Measurements from ENCODE around the gene DGKI.

DGKI gene

DNA sequence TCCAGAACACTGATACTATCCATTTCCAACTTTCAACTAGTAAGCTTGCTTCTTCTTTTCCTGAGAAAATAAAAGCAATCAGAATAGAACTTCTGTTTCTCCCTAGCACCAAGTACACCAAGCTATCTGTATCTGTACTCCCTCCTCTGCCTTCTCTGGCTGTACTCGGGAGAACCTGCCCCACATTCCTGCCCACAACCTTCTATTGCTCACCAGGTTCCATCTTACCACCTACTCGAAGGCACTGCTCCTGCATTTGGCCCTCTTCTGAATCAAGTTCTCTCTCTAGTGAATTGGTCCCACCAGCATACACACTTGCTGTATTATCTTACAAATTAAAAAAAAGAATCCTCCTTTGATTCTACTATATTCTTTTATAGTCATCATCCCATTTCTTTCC is 333.7 kb downstream of the DGKI start:
- DNase-seq, result no peak

DNA sequence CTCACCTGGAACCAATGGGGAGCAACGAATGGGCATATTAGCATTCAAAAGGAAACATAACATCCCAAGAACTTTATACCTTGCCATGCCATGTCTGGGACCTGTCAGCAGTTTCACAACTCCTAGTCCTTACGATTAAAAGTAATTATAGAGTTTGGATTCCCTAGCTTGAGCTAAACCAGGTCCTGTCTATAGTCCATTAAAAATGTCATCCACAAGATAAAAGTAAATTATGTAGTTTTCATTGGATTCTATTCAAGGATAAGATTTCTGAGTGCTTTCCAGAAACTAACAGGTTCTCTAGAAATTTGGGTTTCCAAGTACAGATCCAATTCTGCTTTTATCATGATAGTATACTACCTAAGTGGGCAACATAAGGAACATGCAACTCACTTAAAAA is 339.7 kb downstream of the DGKI start:
- no peak for DNase-seq

DNA sequence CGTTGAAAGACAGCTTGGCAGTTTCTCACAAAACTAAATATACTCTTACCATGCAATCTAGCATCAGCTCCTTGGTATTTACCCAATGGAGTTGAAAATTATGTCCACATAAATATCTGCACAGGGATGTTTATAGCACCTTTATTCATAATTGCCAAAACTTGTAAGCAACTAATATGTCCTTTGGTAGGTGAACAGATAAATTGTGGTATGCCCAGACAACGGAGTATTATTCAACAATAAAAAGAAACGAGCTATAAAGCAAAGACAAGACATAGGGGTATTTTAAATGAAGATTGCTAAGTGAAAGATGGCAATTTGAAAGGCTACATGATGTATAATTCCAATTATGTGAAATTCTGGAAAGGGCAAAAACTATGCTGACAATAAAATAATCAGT is 340.7 kb downstream of the DGKI start:
- DNase-seq, result no peak

DNA sequence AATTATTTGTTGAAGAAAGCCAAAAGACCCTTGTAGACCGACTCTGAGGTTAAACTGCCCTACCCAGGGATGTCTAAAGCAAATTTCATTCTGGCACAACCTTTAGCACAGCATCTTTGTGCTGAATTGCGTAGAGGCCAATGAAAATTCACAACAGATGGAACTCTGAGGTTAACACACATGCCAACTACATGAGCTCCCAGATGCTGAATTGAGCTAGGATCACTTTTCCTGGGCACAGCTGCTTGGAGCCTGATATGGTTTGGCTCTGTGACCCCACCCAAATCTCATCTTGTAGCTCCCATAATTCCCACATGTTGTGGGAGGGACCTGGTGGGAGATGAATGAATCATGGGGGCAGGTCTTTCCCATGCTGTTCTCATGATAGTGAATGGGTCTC is 345.2 kb downstream of the DGKI start:
- no peak for DNase-seq

DNA sequence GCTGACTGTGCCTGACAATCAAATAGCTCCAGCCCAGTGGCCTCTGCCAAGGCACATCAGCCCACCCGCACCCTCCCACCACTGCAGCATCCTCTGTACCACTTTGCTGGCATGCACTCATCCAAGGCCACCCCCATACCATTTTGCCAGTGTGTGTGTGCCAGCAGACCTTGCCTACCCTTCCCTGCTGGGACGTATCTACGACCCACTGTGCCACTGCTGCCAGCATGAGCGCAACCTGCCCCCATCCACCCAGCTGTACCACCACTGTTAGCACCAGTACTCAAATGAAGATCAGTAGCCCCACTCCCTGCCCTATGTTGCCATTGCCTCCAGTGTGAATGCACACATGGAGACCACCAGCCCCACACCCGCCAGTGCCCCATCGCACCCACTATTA is 353.9 kb downstream of the DGKI start:
- DNase-seq, result no peak

DNA sequence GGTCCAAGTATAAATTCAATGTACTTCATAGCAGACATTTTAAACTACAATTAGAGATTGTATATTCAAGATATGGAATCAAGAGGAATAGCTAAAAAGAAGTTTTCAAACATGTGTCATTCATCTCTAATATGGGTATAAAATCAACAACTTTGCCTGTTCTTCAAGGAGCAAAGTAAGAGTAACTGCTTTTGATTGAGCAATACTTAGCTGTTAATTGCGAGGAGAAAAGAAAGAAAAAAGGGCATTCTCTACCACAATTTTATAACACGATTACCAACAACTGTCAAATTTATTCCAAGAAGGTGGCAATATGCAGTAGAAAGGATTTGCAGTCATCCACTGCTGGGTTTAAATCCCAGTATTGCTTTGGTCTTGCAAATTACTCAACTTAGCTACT is 356.9 kb downstream of the DGKI start:
- DNase-seq, result no peak

DNA sequence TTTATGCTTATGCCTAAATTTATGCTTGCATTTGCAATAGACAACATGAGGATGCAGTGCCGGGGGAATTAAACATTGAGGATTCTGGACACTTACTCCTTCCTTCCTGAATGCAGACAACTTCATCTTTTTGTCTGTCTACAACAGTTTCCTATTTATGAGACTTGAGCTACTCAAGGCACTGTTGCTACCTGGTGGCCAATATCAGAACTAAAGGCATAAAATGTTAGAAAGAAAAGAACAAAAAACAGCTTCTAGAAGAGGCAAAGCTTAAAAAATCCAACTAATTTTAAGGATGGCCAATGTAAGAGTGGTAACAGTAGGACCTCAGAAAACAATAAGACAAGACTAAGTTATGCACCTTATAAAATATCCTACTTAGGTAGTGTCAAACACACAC is 358.7 kb downstream of the DGKI start:
- no peak for DNase-seq

DNA sequence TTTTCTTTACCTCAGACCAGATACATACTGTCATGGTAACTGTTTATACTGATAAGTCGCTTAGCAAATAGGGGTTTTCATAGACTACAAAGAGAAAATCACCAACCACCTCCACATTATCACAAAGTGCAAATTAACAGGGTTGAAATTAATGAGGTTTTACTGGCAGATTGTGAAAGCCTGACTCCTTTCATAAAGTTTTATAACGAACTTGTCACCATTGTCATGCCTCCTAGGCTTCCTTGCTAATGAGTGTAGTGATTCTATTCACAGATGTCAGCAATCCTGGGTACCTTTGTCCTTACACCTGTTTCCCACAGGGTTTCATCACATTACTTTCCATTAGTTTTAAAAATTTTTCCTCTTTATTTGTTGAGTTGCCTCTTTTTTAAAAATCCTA is 361.0 kb downstream of the DGKI start:
- DNase-seq, result no peak

DNA sequence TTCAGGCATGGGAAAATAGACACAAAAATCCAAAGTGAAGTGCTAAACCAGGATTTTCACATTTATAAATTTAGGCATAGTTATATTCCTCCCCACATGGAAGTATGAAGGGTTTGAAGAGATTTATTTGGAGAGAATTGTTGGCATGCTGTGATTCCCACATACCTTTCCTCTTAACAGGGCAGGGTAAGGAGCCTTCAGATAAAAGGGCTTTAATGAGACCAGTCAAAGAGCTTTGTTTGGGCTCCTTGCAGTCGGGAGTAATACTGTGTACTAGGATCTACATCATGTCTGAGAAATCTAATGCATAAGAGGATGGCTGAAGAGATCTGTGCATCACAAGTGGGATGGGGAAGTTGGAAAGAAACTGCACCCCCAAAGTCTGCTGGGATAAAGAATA is 362.4 kb downstream of the DGKI start:
- no peak for DNase-seq

DNA sequence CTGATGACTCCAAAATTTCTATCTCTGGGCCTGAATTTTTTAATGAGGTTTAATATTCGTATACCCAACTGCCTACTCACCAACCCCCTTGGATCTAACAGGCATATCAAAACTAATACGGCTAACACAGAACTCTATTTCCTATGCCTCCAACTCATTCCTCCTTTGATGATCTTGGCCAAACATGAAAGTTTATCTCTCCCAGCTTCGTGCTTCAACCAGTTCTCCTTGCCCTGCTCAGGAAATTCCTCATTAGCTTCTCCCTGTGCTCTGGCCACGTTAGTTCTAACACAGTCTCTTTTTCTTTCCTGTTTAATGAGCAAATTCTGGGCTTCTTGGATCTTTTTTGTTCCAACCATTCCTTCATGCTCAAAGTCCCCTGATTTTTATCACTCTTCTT is 364.3 kb downstream of the DGKI start:
- no peak for DNase-seq

DNA sequence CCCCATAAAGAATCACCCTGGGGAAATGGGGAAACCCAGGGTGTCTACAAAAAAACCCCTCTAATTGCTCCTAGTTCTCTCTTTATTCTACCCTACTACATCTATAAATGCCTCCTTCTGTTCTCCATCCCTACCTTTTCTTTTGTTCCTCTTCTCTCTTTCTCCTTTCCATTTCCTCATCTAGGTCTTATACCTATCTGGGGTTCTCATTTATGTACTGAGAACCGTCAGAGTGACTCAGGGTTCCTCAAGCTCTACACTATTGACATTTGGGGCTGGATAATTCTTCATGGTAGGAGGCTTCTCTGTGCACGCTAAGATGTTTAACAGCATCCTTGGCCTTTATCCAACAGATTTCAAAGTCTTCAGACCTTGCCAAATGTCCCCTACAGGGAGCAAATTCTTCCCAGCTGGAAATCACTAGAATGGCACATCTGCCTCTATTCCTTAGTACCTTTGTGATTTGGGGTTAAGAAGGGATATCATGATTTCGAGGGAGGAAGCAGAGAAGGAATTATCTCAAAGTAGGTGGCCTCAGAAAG is 365.9 kb downstream of the DGKI start:
- no peak for DNase-seq

DNA sequence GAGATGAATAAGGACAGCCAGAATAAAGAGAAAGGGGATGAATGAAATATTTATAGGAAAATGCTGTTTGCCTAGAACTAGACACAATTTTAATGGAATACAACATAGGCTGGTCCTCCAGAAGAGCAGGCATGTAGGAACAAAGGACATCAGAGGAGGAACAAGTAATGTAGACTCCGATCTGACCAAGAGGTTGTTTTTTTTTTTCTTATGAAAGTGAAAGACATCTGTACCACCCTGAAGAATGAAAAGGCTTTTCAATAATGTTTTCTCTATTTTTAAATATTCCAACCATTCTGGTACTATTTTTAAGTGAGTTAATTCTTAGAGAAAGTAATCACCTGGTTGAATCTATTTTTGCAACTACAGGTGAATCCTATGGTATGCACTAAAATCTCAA is 366.4 kb downstream of the DGKI start:
- DNase-seq, result no peak

DNA sequence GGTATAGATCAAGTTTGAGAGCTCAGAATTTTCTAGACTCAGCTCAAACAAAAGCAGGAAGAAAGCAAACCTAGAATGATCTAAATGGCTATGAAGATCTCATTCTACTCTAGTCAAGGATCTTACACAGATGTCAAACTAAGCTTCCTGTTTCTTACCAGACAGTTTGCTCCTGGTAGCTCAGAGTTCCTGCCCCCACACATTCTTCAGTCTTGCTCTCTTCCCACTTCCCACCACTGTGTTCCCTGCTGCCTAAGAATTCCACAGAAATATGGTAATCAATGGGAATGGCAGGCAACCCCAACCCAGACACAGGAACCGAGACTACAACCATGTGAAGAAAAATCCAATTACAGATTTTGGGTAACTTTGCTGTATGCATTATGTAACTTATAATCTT is 369.8 kb downstream of the DGKI start:
- DNase-seq, result no peak

DNA sequence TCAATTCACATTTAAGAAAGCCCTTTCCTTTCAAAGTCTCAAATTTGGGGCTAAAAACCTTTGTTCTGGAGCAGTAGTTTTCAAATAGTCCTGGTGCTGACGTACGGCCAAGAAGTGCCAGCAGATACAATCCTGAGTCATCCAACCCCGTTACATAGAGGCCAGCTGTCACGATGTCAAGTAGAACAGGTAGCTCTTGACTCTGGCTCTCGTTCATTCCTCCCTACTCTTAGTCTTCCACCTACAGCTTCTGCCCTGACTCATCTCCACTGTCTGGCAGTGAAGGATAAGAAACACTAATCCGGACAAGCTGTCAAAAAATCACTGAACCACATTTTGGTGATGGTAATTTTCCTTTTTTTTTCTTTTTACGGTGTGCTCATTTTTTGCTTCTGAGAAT is 370.8 kb downstream of the DGKI start:
- no peak for DNase-seq

DNA sequence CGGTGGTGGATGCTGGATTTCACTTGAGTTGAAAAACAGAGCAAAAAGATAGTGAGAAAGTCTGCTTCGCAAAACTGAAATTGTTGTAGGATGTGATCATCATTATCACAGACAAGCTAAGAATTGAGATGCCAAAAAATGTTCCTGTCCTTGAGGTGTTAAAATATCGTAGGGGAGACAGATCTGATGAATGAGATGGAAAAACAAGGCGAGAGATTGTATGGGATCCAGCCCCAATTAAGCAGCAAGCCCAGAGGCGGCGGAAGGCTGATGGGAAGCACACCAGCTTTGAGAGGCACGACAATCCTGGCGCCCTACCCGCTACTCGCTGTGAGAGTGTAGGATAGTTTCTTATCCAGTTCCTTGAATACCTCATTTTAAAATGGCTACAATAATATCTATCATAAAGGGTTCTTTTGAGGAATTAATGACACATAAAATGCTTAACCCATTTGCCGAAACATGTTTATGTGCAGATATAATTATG is 372.2 kb downstream of the DGKI start:
- DNase-seq, result no peak

DNA sequence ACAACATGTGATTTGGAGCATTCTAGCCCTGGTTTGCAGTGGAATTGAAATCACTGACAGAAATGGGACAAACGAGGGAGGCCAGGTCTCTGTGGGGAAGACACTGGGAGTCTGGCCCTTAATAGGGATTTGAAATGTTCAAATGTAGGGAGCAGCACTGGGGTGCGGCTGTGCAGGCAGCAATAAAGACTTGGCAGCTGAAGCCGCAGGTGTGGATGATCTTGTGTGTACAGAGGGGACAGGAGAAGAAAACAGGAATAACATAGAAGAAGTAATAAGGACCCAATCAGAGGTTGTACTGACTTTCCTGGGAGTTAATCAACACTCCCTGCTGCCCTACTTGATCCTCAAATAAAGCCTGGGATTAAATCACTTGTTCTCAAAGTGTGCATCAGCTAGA is 375.6 kb downstream of the DGKI start:
- DNase-seq, result no peak

DNA sequence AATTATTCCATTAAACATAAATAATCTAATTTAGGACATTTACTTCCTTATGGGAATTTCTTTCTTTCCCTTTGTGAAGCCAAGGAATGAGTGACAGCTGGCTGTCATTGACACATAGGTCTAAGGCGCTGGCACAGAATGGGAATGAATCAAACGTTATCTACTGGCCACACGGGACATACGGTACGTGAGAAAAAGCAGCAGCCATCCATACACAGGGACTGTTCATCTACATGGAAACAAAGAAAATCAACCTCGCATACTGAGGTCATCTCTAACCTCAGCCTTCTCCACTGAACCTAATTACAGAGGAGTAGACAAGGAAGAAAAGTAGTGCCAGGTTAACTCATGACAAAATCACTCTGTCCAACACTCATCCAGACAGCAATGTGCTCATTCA is 376.9 kb downstream of the DGKI start:
- DNase-seq, result no peak

DNA sequence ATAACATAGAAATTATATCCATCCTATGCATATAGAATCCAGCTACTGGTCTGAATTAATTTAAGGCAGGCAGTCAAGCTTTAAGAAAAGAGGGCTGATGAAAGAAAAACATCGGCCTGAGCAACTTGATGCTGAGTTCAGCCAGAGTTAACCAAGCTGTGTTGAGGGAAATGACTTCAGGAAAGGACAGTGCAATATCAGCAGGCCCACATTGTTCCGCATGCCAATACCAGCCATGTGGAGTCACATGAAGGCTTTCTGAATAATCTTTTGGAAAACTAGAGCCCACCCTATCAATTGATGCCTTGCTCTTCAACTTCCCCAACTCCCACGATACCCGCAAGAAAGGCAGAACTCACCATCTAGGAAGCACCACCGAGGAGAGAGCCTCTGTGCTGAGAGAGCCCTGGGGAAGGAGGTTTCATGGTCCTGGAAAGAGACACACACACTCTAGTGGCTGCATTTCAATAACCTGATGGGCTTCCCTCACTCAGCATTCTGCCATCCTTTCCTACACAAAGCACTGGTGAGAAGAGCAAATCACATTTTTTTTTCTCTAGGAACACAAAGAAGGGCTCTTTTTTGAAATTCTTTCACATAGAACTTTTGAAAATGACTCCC is 377.5 kb downstream of the DGKI start:
- no peak for DNase-seq

DNA sequence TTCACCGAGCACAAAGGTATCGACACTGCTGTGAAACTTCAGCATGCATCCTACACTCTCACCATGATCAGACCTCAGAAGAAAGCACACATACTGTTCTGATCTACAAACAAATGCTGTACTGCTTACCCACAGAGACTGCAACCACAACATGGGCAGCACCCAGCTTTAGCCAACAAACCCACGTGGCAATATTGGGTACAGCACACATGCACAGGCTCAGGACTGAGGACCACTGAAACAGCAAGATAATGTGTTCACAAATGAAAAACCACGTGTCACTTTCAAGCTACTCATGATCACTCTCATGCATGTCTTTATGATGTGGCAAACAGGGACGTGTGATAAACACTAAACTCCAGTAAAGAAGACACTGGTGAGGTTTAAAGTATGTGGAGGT is 383.9 kb downstream of the DGKI start:
- DNase-seq, result no peak

DNA sequence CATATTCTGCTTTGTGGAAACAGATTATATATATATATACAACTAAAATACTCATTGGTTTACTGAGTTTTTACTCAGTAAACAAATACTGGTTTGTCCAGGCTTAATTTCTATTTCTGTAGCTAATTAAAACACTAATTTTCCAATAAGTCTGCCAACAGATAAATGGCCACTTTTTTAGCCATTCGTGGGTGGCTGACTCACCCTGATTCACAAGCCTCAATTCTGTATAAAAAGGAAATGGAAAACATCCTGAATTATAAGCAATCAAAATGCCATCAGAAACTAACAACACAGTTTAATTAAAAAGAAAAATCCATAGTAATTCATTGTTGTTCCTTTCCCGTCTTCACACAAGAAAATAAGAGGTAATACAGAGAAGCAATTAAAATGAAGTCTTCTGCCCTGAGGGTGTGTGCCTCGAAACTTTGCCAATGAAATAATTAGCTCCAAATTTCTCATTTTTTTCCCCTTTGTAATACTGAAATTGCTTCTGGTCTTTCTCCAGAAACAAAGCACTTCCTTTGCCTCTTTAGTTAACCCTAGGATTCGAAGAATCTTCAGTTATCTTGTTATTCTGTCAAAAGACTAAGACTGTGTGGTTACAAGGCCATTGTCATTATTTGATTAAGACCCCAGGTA is 384.6 kb downstream of the DGKI start:
- DNase-seq, result no peak

DNA sequence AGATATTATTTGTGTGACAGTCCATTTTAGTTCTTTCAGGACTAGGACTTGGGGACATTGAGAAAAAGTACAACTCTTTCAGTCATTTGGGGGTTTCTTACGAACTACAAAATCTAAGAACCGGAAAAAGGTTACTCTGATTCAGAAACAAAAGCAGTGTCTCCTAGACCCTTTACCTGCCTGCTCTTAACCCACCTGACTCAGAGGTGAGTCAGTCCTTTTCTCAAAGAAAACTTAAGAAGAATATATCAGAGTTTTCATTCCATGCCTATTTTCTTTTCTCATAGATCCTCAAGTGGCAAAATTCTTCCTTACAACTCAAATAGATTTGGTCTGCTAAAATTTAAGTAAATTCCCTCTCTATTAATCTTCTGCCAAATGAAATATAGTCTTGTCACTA is 388.4 kb downstream of the DGKI start:
- no peak for DNase-seq

DNA sequence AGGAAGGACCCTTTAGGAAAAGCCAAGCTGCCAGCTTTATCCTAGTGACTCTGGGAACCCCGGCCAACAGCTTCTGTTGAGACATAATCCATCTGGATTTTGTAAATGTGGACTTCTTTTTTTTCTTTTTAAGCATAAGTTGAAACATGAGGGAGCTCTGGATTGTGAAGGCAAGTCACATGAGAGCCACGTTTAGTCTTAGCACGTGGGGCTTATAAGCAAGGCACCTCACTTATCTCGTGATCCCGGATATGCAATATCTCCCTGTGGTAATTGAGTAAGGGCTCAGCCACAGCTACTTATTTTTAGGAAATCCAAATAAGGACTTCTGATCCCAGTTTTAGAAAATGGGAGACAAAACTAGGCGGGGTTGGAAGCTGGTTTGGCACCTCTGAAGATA is 392.0 kb downstream of the DGKI start:
- no peak for DNase-seq

DNA sequence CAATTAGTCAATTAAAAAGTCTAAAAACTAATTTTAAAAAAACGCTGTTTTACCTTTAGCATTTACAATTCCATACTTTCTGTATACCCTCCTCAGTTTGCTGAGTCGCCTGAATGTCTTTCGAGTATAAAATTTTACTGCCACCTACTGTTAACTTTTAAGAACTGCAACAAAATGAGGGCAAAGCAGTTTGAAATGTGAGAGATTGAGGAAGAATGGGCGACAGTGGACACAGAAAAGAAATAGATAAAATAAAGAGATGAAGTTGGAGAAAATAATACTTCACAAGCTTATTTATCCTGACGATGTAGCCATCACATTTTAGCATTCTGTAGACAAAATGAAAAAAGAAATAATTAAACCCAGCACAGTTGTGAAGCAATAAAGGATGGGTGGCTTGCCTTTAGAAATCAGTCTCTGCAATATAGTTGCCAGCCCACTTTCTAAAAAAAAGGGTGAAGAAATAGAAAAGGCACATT is 392.5 kb downstream of the DGKI start:
- DNase-seq, result no peak

DNA sequence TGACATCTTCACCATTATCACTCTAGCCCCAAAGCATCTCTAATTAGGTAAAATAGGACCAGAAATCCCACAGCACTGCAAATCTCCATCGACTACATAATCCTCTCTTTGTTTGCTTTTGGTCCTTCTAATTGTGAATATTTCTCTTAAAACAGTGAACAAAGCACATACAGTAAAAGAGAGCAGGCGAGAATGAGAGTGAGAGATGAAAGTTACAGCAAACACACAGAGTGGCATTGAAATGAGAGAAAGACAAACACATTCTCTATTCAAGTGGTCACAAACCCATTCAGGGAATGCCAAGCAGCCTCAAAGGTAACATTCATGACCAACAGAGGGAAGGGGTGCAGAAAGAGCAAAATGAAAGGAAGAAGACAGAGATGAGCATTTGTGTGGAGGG is 393.4 kb downstream of the DGKI start:
- no peak for DNase-seq

DNA sequence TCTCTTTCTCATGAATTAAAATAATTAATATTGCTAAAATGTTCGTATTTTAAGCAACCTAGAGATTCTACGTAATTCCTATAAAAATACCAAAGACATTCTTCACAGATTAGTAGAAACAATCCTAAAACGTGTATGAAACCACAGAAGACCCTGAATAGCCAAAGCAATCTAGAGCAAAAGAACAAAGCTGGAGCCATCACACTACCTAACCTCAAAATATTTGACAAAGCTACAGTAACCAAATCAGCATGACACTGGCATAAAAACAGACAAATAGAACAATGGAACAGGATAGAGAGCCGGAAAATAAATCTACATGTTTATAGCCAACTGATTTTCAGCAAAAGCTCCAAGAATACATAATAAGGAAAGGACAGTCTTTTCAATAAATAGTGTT is 397.8 kb downstream of the DGKI start:
- DNase-seq, result no peak

Data from GOT3 (cell line).